HEK293T (cell line): ENCODE results near the gene SHISA7.
"Not testable (repeated sequence)": the region's sequence is repeated elsewhere in the genome, so short reads cannot be mapped to it uniquely, and the experiment has no call there.

Experiments
- CTCF ChIA-PET: fragments of 350-600 bp; formaldehyde crosslinking; extraction: SDS; loops from one replicate; lab custom pipeline; 2021; ENCODE audit warnings: antibody characterized with exemption, inconsistent platforms; lab: Yijun Ruan, JAX
- POLR2A ChIA-PET: fragments of 350-600 bp; formaldehyde crosslinking; extraction: SDS; loops from one replicate; lab custom pipeline; 2020; ENCODE audit warnings: antibody characterized with exemption, inconsistent platforms; lab: Yijun Ruan, JAX
- DNase-seq: peaks from one replicate; pipeline ENCODE4 v3.0.0; 2012; ENCODE audit warnings: mixed read lengths; ENCODE audit errors: extremely low spot score
- ARNT ChIP-seq: fragments of 450-650 bp; IDR thresholded peaks from 2 replicates; pipeline ENCODE4 v1.6.1; 2017; ENCODE audit warnings: mild to moderate bottlenecking
- BHLHE40 ChIP-seq: fragments of 450-650 bp; IDR thresholded peaks from 2 replicates; pipeline ENCODE4 v1.6.1; 2016; ENCODE audit warnings: mild to moderate bottlenecking, moderate library complexity, borderline replicate concordance
- CTBP1 ChIP-seq: fragments of 450-650 bp; IDR thresholded peaks from 2 replicates; pipeline ENCODE4 v1.6.1; 2016; ENCODE audit warnings: borderline replicate concordance
- ELF4 ChIP-seq: fragments of 450-650 bp; IDR thresholded peaks from 2 replicates; pipeline ENCODE4 v1.6.1; 2017; ENCODE audit warnings: antibody characterized with exemption
- FOXA1 ChIP-seq: fragments of 450-650 bp; IDR thresholded peaks from 2 replicates; pipeline ENCODE4 v1.6.1; 2016; ENCODE audit warnings: mild to moderate bottlenecking
- FOXK2 ChIP-seq: fragments of 450-650 bp; IDR thresholded peaks from 2 replicates; pipeline ENCODE4 v1.6.1; 2016; ENCODE audit warnings: mild to moderate bottlenecking
- FOXM1 ChIP-seq: fragments of 450-650 bp; IDR thresholded peaks from 2 replicates; pipeline ENCODE4 v1.6.1; 2017; ENCODE audit warnings: mild to moderate bottlenecking, borderline replicate concordance
- HDGF ChIP-seq: fragments of 450-650 bp; IDR thresholded peaks from 2 replicates; pipeline ENCODE4 v1.6.1; 2017; ENCODE audit warnings: antibody characterized with exemption, borderline replicate concordance
- L3MBTL2 ChIP-seq: fragments of 450-650 bp; conservative IDR thresholded peaks from 2 replicates; pipeline ENCODE4 v1.6.1; 2016; ENCODE audit warnings: mild to moderate bottlenecking
- LEF1 ChIP-seq: fragments of 450-650 bp; IDR thresholded peaks from 2 replicates; pipeline ENCODE4 v1.6.1; 2017; ENCODE audit warnings: mild to moderate bottlenecking, borderline replicate concordance
- NFRKB ChIP-seq: fragments of 450-650 bp; IDR thresholded peaks from 2 replicates; pipeline ENCODE4 v1.6.1; 2016; ENCODE audit warnings: mild to moderate bottlenecking, moderate library complexity
- PKNOX1 ChIP-seq: fragments of 450-650 bp; IDR thresholded peaks from 2 replicates; pipeline ENCODE4 v1.6.1; 2016
- SP1 ChIP-seq: fragments of 450-650 bp; IDR thresholded peaks from 2 replicates; pipeline ENCODE4 v1.6.1; 2017
- SUZ12 ChIP-seq: fragments of 450-650 bp; IDR thresholded peaks from 2 replicates; pipeline ENCODE4 v1.6.1; 2016; ENCODE audit warnings: mild to moderate bottlenecking
- TARDBP ChIP-seq: fragments of 450-650 bp; IDR thresholded peaks from 2 replicates; pipeline ENCODE4 v1.6.1; 2016
- ZNF384 ChIP-seq: fragments of 450-650 bp; IDR thresholded peaks from 2 replicates; pipeline ENCODE4 v1.6.1; 2016

The SHISA7 gene

GRCh38 chr19:55449469-55449868, 6.4 kb upstream of the SHISA7 start:
- TF ChIP-seq CTBP1, result no peak
- no peak for DNase-seq
- ChIA-PET POLR2A (interaction anchor here (1.2 kb wide), 1 partner anchor 27 kb away, joined by 3 read pairs; the partner anchor contains the start of gene ZNF628), CTCF (no interaction called here)

- DNase-seq, CTCF ChIA-PET, POLR2A ChIA-PET: not testable (repeated sequence)
Measured at GRCh38 chr19:55448175-55448490, 5.0 kb upstream of the SHISA7 start.

GRCh38 chr19:55447421-55448174, 4.5 kb upstream of the SHISA7 start:
- CTCF ChIA-PET, result no interaction called here
- TF ChIP-seq NFRKB (no peak), TARDBP (no peak), ARNT (no peak), ELF4 (no peak), SP1 (no peak)
- POLR2A ChIA-PET, result no interaction called here
- DNase-seq, result no peak

- no peak for DNase-seq
- POLR2A ChIA-PET, result no interaction called here
- CTCF ChIA-PET, result no interaction called here
- TF ChIP-seq BHLHE40 (no peak), ARNT (no peak), FOXK2 (no peak), FOXM1 (no peak)
Measured at GRCh38 chr19:55446060-55446459, 3.0 kb upstream of the SHISA7 start.

- ChIA-PET POLR2A (no interaction called here), CTCF (interaction anchor here (1.0 to 1.3 kb wide), 2 partner anchors 23 kb away, joined by 3 to 4 read pairs; no protein-coding TSS in a partner anchor)
- no peak for DNase-seq
- TF ChIP-seq FOXK2, result no peak
- no peak for TF ChIP-seq FOXA1
- no peak for TF ChIP-seq ZNF384
- no peak for TF ChIP-seq BHLHE40
- no peak for TF ChIP-seq CTBP1
- TF ChIP-seq ELF4, result no peak
- no peak for TF ChIP-seq ARNT
- no peak for TF ChIP-seq PKNOX1
Measured at GRCh38 chr19:55444646-55445045, 1.5 kb upstream of the SHISA7 start.

GRCh38 chr19:55443824-55444480, 852 bp upstream of the SHISA7 start:
- TF ChIP-seq FOXK2, result no peak
- no peak for TF ChIP-seq L3MBTL2
- no peak for TF ChIP-seq HDGF
- no peak for TF ChIP-seq LEF1
- no peak for TF ChIP-seq ELF4
- no peak for TF ChIP-seq SP1
- no peak for TF ChIP-seq ARNT
- TF ChIP-seq FOXM1, result no peak
- no peak for TF ChIP-seq TARDBP
- TF ChIP-seq SUZ12, result no peak
- no peak for TF ChIP-seq CTBP1
- no peak for DNase-seq
- CTCF ChIA-PET, result interaction anchor here (1.3 kb wide), 1 partner anchor 24 kb away, joined by 4 read pairs; no protein-coding TSS in a partner anchor
- POLR2A ChIA-PET, result no interaction called here

GRCh38 chr19:55442372-55442961, 633 bp downstream of the SHISA7 start:
- no peak for DNase-seq
- POLR2A ChIA-PET, result no interaction called here

More at GRCh38 chr19:55442372-55442961, 633 bp downstream of the SHISA7 start:
- TF ChIP-seq NFRKB (no peak), PKNOX1 (no peak), LEF1 (no peak), SUZ12 (no peak), SP1 (no peak), CTBP1 (no peak)
- CTCF ChIA-PET, result no interaction called here
